H9 (cell line): ENCODE measurements around the gene HHAT. TPM values are rescaled to one million over a fixed set of nuclear protein-coding genes. Genes with fewer than 3 reads are reported as not detected.

Experiments
- DNase-seq: peaks from one replicate; pipeline ENCODE4 v3.0.0-alpha.2; 2017
- H2AFZ ChIP-seq: one replicate; pipeline ENCODE4 v1.6.1; 2013; ENCODE audit warnings: mild to moderate bottlenecking, low read length, control low read depth, moderate library complexity
- H2AK5ac ChIP-seq: 2 replicates; pipeline ENCODE4 v1.6.1; 2013; ENCODE audit warnings: low read length, control low read depth, mixed read lengths; ENCODE audit not compliant: insufficient read length
- H2BK120ac ChIP-seq: one replicate; pipeline ENCODE4 v1.6.1; 2013; ENCODE audit warnings: low read depth, mild to moderate bottlenecking, low read length, control low read depth, inconsistent platforms; ENCODE audit not compliant: poor library complexity, severe bottlenecking
- H2BK12ac ChIP-seq: 2 replicates; pipeline ENCODE4 v1.6.1; 2013; ENCODE audit warnings: low read length, control low read depth, mixed read lengths, low read depth; ENCODE audit not compliant: insufficient read length
- H2BK15ac ChIP-seq: 2 replicates; pipeline ENCODE4 v1.6.1; 2013; ENCODE audit warnings: low read depth, low read length, control low read depth
- H2BK20ac ChIP-seq: one replicate; pipeline ENCODE4 v1.6.1; 2013; ENCODE audit warnings: low read depth, mild to moderate bottlenecking, low read length, control low read depth, inconsistent platforms; ENCODE audit not compliant: poor library complexity, severe bottlenecking
- H2BK5ac ChIP-seq: 2 replicates; pipeline ENCODE4 v1.6.1; 2013; ENCODE audit warnings: low read length, control low read depth, mixed read lengths; ENCODE audit not compliant: insufficient read length
- H3K14ac ChIP-seq: 2 replicates; pipeline ENCODE4 v1.6.1; 2013; ENCODE audit warnings: low read length, control low read depth; ENCODE audit not compliant: insufficient read depth
- H3K18ac ChIP-seq: 2 replicates; pipeline ENCODE4 v1.6.1; 2013; ENCODE audit warnings: low read depth, mild to moderate bottlenecking, mixed read lengths, low read length, control low read depth; ENCODE audit not compliant: insufficient read length
- H3K23ac ChIP-seq: 2 replicates; pipeline ENCODE4 v1.6.1; 2013; ENCODE audit warnings: low read length, control low read depth, mixed read lengths, low read depth; ENCODE audit not compliant: insufficient read length
- H3K23me2 ChIP-seq: 2 replicates; pipeline ENCODE4 v1.6.1; 2013; ENCODE audit warnings: low read depth, mild to moderate bottlenecking, mixed read lengths, low read length, control low read depth; ENCODE audit not compliant: insufficient read length, poor library complexity, severe bottlenecking
- H3K27ac ChIP-seq: 2 replicates; pipeline ENCODE4 v1.5.1; 2013; ENCODE audit warnings: low read length, control low read depth, mixed read lengths, low read depth; ENCODE audit not compliant: insufficient read length
- H3K27me3 ChIP-seq: 2 replicates; pipeline ENCODE4 v1.6.1; 2013; ENCODE audit warnings: low read length, control low read depth, inconsistent platforms; ENCODE audit not compliant: insufficient read depth
- H3K4ac ChIP-seq: 2 replicates; pipeline ENCODE4 v1.6.1; 2013; ENCODE audit warnings: low read depth, mild to moderate bottlenecking, control low read depth, inconsistent platforms, low read length, moderate library complexity
- H3K4me1 ChIP-seq: 2 replicates; pipeline ENCODE4 v1.6.1; 2013; ENCODE audit warnings: low read length, control low read depth, inconsistent platforms; ENCODE audit not compliant: insufficient read depth
- H3K4me2 ChIP-seq: 2 replicates; pipeline ENCODE4 v1.6.1; 2013; ENCODE audit warnings: low read length, control low read depth, mixed read lengths; ENCODE audit not compliant: insufficient read length, insufficient read depth
- H3K56ac ChIP-seq: 2 replicates; pipeline ENCODE4 v1.6.1; 2013; ENCODE audit warnings: low read depth, mild to moderate bottlenecking, mixed read lengths, low read length, control low read depth; ENCODE audit not compliant: insufficient read length
- H3K79me1 ChIP-seq: 2 replicates; pipeline ENCODE4 v1.6.1; 2013; ENCODE audit warnings: low read depth, mild to moderate bottlenecking, moderate library complexity, low read length, control low read depth, inconsistent platforms; ENCODE audit not compliant: insufficient read depth, poor library complexity, severe bottlenecking
- H3K79me2 ChIP-seq: 2 replicates; pipeline ENCODE4 v1.6.1; 2013; ENCODE audit warnings: low read length, control low read depth, inconsistent platforms; ENCODE audit not compliant: insufficient read depth
- H3K9ac ChIP-seq: 2 replicates; pipeline ENCODE4 v1.6.1; 2013; ENCODE audit warnings: low read length, control low read depth, mixed read lengths; ENCODE audit not compliant: insufficient read length; ENCODE audit errors: extremely low read depth
- H3K9me3 ChIP-seq: one replicate; pipeline ENCODE4 v1.6.1; 2013; ENCODE audit warnings: low read depth, low read length, inconsistent platforms; ENCODE audit not compliant: control insufficient read depth
- H3T11ph ChIP-seq: one replicate; pipeline ENCODE4 v1.6.1; 2013; ENCODE audit warnings: mild to moderate bottlenecking, low read length, control low read depth, inconsistent platforms
- H4K20me1 ChIP-seq: one replicate; pipeline ENCODE4 v1.6.1; 2013; ENCODE audit not compliant: control insufficient read depth, insufficient read length, insufficient read depth
- H4K5ac ChIP-seq: 2 replicates; pipeline ENCODE4 v1.6.1; 2013; ENCODE audit warnings: low read depth, mild to moderate bottlenecking, mixed read lengths, low read length, control low read depth; ENCODE audit not compliant: insufficient read length
- H4K8ac ChIP-seq: replicated peaks from 2 replicates; pipeline ENCODE4 v1.6.1; 2013; ENCODE audit warnings: low read length, control low read depth, mixed read lengths, low read depth; ENCODE audit not compliant: insufficient read length
- H4K91ac ChIP-seq: 2 replicates; pipeline ENCODE4 v1.6.1; 2013; ENCODE audit warnings: low read depth, mild to moderate bottlenecking, moderate library complexity, mixed read lengths, low read length, control low read depth; ENCODE audit not compliant: insufficient read length
- H3K27ac Mint-ChIP-seq, 3 experiments: 2 replicates in 2 of 3; 3 replicates in 1 of 3; pipeline ENCODE4 v1.8.0; 2020 to 2021; ENCODE audit warnings: mixed read lengths in 3 of 3, mild to moderate bottlenecking in 1 of 3, moderate library complexity in 1 of 3
- H3K27me3 Mint-ChIP-seq: 2 replicates; pipeline ENCODE4 v1.8.0; 2021; ENCODE audit warnings: low read depth, mild to moderate bottlenecking, moderate library complexity, mixed read lengths
- H3K36me3 Mint-ChIP-seq, 3 experiments: 2 replicates in 2 of 3; 3 replicates in 1 of 3; pipeline ENCODE4 v1.8.0; 2020 to 2021; ENCODE audit warnings: low read depth in 3 of 3, mixed read lengths in 3 of 3; ENCODE audit not compliant: insufficient read depth in 1 of 3
- H3K4me1 Mint-ChIP-seq, 2 experiments: 2 replicates each; pipeline ENCODE4 v1.8.0; 2020; ENCODE audit warnings: mixed read lengths in 2 of 2
- H3K4me3 Mint-ChIP-seq, 2 experiments: 2 replicates in 1 of 2; 3 replicates in 1 of 2; pipeline ENCODE4 v1.8.0; 2020 to 2021; ENCODE audit warnings: mild to moderate bottlenecking in 2 of 2, mixed read lengths in 2 of 2, moderate library complexity in 1 of 2
- H3K9me3 Mint-ChIP-seq, 2 experiments: 2 replicates in 1 of 2; 3 replicates in 1 of 2; pipeline ENCODE4 v1.8.0; 2020; ENCODE audit warnings: mild to moderate bottlenecking in 2 of 2, mixed read lengths in 2 of 2, moderate library complexity in 1 of 2
- WGBS: extraction: QIAGEN DNeasy Blood & Tissue Kit; methylation state at CpG from one replicate; pipeline ENCODE4 v1.1.7; 2013; ENCODE audit warnings: missing lambda C conversion rate, low lambda C conversion rate, mixed read lengths; ENCODE audit not compliant: insufficient read length; ENCODE audit errors: extremely low coverage; 5-methylcytosine and 5-hydroxymethylcytosine counted together
- total RNA-seq: library from RNA; stranded (reverse); gene quantifications from 2 replicates; pipeline ENCODE4 v1.2.1, GENCODE V29; 2021
- TF ChIP-seq, protein P1 (sequence below): fragments of 200-600 bp; sonication (generic); conservative IDR thresholded peaks from 3 replicates; pipeline ENCODE4 v1.8.0; 2021; ENCODE audit warnings: antibody characterized with exemption, mild to moderate bottlenecking

The HHAT gene
- total RNA-seq, 1 experiment from 2014 or later, result 0.48 TPM

DNA sequence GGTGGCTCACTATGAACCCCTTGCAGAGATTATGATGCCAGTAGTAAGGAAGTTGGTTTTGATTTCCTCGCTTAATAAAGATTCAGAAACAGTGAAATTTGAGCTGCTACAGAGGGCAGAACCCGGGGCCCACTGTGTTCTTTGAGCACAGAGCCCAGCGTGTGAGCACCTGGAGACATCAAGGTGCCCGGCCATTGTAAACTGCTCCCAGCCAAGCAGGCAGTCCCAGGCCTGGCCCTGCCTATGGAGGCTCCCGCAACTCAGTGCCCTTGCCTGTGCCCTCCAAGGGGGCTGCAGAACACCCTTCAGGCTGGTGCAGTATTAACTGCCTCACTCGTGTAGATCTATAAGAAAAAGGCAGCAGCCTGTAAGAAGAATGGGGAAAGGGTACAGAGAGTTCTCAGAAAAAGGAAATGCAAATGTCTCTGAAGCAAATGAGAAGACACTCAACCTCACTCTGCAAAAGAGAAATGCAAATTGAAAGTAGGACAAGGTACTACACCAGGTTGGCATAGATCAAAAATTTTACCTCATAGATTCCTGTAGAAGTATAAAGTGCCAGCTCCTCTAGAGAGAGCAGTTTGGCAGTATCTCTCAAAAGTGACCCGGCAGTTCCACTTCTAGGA is 323.7 kb downstream of the HHAT start:
- H3T11ph ChIP-seq, result no peak overlapping the region
- H3K4me1 Mint-ChIP-seq, result peaks cover 3 to 9% of the 10 kb centered on the region in 2 experiments
- no peak for DNase-seq
- no peak overlapping the region for H3K4me2 ChIP-seq
- H3K79me1 ChIP-seq, result no peaks in the 10 kb centered on the region
- no peaks in the 10 kb centered on the region for H3K4me1 ChIP-seq
- 0 out of 7 replicates have a peak, but pooled peaks cover 0 to 2% (median 0%) of the 10 kb centered on the region in 3 experiments for H3K36me3 Mint-ChIP-seq
- peaks cover 4% of the 10 kb centered on the region in 2 experiments; a peak in 3 of 5 replicates for H3K9me3 Mint-ChIP-seq
- no peaks in the 10 kb centered on the region for H3K79me2 ChIP-seq
- no peaks in the 10 kb centered on the region for H3K27me3 ChIP-seq
- H3K27ac ChIP-seq, result no peak overlapping the region
- H3K14ac ChIP-seq, result no peak overlapping the region
- no peak overlapping the region for H2AFZ ChIP-seq
- WGBS, result no CpG with 5 or more reads among the region's 7 CpGs
- H3K9ac ChIP-seq, result no peak overlapping the region
- no peak overlapping the region for H3K23ac ChIP-seq
- TF ChIP-seq, protein P1, sequence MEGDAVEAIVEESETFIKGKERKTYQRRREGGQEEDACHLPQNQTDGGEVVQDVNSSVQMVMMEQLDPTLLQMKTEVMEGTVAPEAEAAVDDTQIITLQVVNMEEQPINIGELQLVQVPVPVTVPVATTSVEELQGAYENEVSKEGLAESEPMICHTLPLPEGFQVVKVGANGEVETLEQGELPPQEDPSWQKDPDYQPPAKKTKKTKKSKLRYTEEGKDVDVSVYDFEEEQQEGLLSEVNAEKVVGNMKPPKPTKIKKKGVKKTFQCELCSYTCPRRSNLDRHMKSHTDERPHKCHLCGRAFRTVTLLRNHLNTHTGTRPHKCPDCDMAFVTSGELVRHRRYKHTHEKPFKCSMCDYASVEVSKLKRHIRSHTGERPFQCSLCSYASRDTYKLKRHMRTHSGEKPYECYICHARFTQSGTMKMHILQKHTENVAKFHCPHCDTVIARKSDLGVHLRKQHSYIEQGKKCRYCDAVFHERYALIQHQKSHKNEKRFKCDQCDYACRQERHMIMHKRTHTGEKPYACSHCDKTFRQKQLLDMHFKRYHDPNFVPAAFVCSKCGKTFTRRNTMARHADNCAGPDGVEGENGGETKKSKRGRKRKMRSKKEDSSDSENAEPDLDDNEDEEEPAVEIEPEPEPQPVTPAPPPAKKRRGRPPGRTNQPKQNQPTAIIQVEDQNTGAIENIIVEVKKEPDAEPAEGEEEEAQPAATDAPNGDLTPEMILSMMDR, result no peak
- H3K4me3 Mint-ChIP-seq, result no peak overlapping the region
- H3K27ac Mint-ChIP-seq, result no peak overlapping the region
- no peaks in the 10 kb centered on the region for H3K9me3 ChIP-seq
- H2BK15ac ChIP-seq, result no peak overlapping the region
- H4K5ac ChIP-seq, result no peak overlapping the region
- H3K18ac ChIP-seq, result no peak overlapping the region
- no peak overlapping the region for H4K91ac ChIP-seq
- H3K23me2 ChIP-seq, result no peaks in the 10 kb centered on the region
- no peak overlapping the region for H2AK5ac ChIP-seq
- H3K27me3 Mint-ChIP-seq, result peaks cover 3% of the 10 kb centered on the region
- no peak overlapping the region for H3K4ac ChIP-seq
- no peak overlapping the region for H4K8ac ChIP-seq
- H2BK5ac ChIP-seq, result no peak overlapping the region
- no peaks in the 10 kb centered on the region for H4K20me1 ChIP-seq
- H2BK20ac ChIP-seq, result no peak overlapping the region
- H3K56ac ChIP-seq, result no peak overlapping the region
- no peak overlapping the region for H2BK120ac ChIP-seq
- no peak overlapping the region for H2BK12ac ChIP-seq
